ENCODE measurements around the gene LHX1. TPM values are rescaled to one million over a fixed set of nuclear protein-coding genes. Genes with fewer than 3 reads are reported as not detected.

LHX1 gene
- total RNA-seq, 4 donors from 2014 or later, result not detected

GRCh38 chr17:36926226-36926625, 11.0 kb upstream of the LHX1 start:
- no peak overlapping the region for H3K4me3 ChIP-seq
- H3K36me3 ChIP-seq, result no peaks in the 10 kb centered on the region
- peaks cover 12% of the 10 kb centered on the region for H3K4me1 ChIP-seq
- no peaks in the 10 kb centered on the region for H3K9me3 ChIP-seq
- DNase-seq (ENCODE audit: low spot score in 2 of 2), result no peak
- no peak overlapping the region for H3K27ac ChIP-seq
- peaks cover 93% of the 10 kb centered on the region for H3K27me3 ChIP-seq
- WGBS, result 79% methylated on average over 3 of the region's 3 CpGs
- TF ChIP-seq POLR2A (IDR thresholded peaks at IDR 0.05), result no peak
- no peak for TF ChIP-seq EP300 (IDR thresholded peaks at IDR 0.05)
- no peak for TF ChIP-seq CTCF (IDR thresholded peaks at IDR 0.05)
- no peak for TF ChIP-seq POLR2AphosphoS5 (IDR thresholded peaks at IDR 0.05)

DNA sequence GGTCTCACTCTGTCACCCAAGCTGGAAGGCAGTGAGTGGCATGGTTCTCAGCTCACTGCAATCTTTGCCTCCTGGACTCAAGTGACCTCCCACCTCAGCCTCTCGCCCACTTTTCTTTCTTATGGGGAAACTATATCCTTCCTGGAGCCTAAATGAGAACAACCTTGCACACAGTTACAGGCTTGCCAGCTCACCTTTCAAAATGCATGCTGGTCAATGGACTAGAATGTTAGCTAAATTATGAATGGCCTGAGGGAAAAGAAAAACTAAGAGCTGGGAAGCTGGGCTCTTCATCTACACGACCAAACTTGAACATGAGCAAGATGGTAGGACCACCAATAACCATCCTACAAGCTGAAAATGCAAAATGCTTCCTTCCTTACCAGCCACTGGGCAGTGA, 10.6 kb upstream of the LHX1 start:
- no peak overlapping the region for H3K27ac ChIP-seq
- no peak for DNase-seq (ENCODE audit: low spot score in 2 of 2)
- H3K4me3 ChIP-seq, result no peak overlapping the region
- peaks cover 12% of the 10 kb centered on the region for H3K4me1 ChIP-seq
- WGBS, result 68% methylated on average over 2 of the region's 2 CpGs
- no peaks in the 10 kb centered on the region for H3K9me3 ChIP-seq
- peaks cover 93% of the 10 kb centered on the region for H3K27me3 ChIP-seq
- H3K36me3 ChIP-seq, result no peaks in the 10 kb centered on the region
- TF ChIP-seq EP300 (IDR thresholded peaks at IDR 0.05) (no peak), CTCF (IDR thresholded peaks at IDR 0.05) (no peak), POLR2AphosphoS5 (IDR thresholded peaks at IDR 0.05) (no peak), POLR2A (IDR thresholded peaks at IDR 0.05) (no peak)

DNA sequence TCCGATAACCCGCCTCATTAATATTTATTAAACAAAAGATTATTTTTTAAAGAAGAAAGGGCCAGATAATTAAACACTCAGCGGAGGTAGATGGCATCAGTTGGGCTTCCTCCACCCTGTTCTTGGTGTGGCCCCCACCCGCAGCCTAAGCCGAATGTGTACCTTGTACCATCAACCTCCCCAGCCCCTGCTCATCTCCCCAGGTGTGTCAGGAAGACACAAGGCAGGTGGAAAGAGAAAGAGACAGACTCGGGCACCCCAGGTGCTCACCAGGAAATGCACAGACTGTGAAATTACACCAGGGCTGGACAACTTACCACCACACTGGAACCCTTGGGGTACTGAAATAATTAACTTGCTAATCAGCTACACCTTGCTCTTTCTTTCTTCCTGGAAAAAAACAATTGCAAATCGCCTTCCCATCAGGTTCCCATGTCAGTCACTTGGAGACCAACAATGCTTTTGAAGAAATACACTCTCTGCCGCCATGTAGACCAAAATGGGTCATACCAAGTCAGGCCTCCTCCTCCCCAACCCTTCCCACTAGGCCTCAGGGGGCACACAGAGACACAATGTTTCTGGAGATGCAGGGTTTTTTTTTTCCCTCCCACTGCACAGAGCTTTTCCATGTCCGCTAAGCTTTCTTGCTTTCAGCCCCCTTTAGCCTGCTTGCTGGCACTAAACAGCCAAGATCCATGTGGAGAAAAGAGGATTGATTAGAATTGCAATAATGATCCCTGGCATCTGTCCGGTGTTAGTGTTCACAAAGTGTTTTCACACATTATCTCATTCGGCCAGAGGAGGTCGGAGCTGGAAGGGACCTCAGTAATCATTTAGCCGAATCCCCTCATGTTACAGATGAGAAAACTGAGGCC, 8.6 kb upstream of the LHX1 start:
- WGBS, result 52% methylated on average over 13 of the region's 13 CpGs
- no peak overlapping the region for H3K4me3 ChIP-seq
- H3K27ac ChIP-seq, result no peak overlapping the region
- no peaks in the 10 kb centered on the region for H3K36me3 ChIP-seq
- peaks cover 32% of the 10 kb centered on the region for H3K4me1 ChIP-seq
- peaks cover 99% of the 10 kb centered on the region for H3K27me3 ChIP-seq
- TF ChIP-seq EP300 (IDR thresholded peaks at IDR 0.05) (no peak), CTCF (IDR thresholded peaks at IDR 0.05) (no peak)
- no peak for DNase-seq (ENCODE audit: low spot score in 2 of 2)
- H3K9me3 ChIP-seq, result no peaks in the 10 kb centered on the region

GRCh38 chr17:36929851-36930582, 7.3 kb upstream of the LHX1 start:
- no peak for DNase-seq (ENCODE audit: low spot score in 2 of 2)
- peaks cover 100% of the 10 kb centered on the region for H3K27me3 ChIP-seq
- TF ChIP-seq CTCF (IDR thresholded peaks at IDR 0.05), result no peak
- TF ChIP-seq POLR2A (IDR thresholded peaks at IDR 0.05), result no peak
- TF ChIP-seq POLR2AphosphoS5 (IDR thresholded peaks at IDR 0.05), result no peak
- no peak for TF ChIP-seq EP300 (IDR thresholded peaks at IDR 0.05)

DNA sequence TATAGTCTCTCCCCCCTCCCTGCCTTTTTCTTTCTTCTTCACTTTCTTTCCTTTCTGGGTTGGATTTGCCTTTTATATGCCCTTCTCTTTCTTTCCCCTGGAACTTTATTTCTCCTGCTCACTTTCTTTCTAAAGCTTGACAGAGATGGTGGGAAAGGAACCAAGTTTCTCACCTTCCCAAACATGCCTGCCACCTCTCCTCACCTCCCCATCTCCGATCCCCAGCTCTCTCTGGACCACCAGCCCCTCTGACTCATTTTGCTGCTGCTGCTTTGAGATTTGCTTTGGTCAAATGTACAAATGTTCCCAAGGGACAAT, 6.7 kb upstream of the LHX1 start:
- no peak overlapping the region for H3K4me3 ChIP-seq
- no peak for DNase-seq (ENCODE audit: low spot score in 2 of 2)
- peaks cover 50% of the 10 kb centered on the region for H3K4me1 ChIP-seq
- H3K27me3 ChIP-seq, result peaks cover 100% of the 10 kb centered on the region
- 55% methylated on average over 1 of the region's 1 CpG for WGBS
- H3K9me3 ChIP-seq, result no peaks in the 10 kb centered on the region
- no peaks in the 10 kb centered on the region for H3K36me3 ChIP-seq
- H3K27ac ChIP-seq, result no peak overlapping the region
- TF ChIP-seq CTCF (IDR thresholded peaks at IDR 0.05) (no peak), POLR2A (IDR thresholded peaks at IDR 0.05) (no peak), EP300 (IDR thresholded peaks at IDR 0.05) (no peak), POLR2AphosphoS5 (IDR thresholded peaks at IDR 0.05) (no peak)

More at GRCh38 chr17:36929851-36930582, 7.3 kb upstream of the LHX1 start:
- H3K27ac ChIP-seq, result no peak overlapping the region
- H3K36me3 ChIP-seq, result no peaks in the 10 kb centered on the region
- H3K4me3 ChIP-seq, result no peak overlapping the region
- H3K9me3 ChIP-seq, result no peaks in the 10 kb centered on the region
- H3K4me1 ChIP-seq, result peaks cover 45% of the 10 kb centered on the region
- WGBS, result 21% methylated on average over 16 of the region's 16 CpGs
